ENCODE measurements around the gene ARL5A.

ARL5A gene

GRCh38 chr2:151840216-151841046 lies 12.2 kb upstream of the ARL5A start:
- no peak overlapping the region for H3K27ac ChIP-seq
- no peak for TF ChIP-seq ZFX (IDR thresholded peaks at IDR 0.05; ENCODE audit: borderline replicate concordance)
- TF ChIP-seq CTCF (IDR thresholded peaks at IDR 0.05) = no peak

- no peak overlapping the region for H3K27ac ChIP-seq
- TF ChIP-seq ZFX (IDR thresholded peaks at IDR 0.05; ENCODE audit: borderline replicate concordance) = no peak
- no peak for TF ChIP-seq CTCF (IDR thresholded peaks at IDR 0.05)
Measured at GRCh38 chr2:151837926-151838325, 9.7 kb upstream of the ARL5A start.

- H3K27ac ChIP-seq = no peak overlapping the region
- no peak for TF ChIP-seq CTCF (IDR thresholded peaks at IDR 0.05)
- no peak for TF ChIP-seq ZFX (IDR thresholded peaks at IDR 0.05; ENCODE audit: borderline replicate concordance)
Measured at GRCh38 chr2:151833984-151834383, 5.8 kb upstream of the ARL5A start.

GRCh38 chr2:151830961-151831360 lies 2.7 kb upstream of the ARL5A start:
- no peak overlapping the region for H3K27ac ChIP-seq
- no peak for TF ChIP-seq ZFX (IDR thresholded peaks at IDR 0.05; ENCODE audit: borderline replicate concordance)
- TF ChIP-seq CTCF (IDR thresholded peaks at IDR 0.05) = no peak

- H3K27ac ChIP-seq = no peak overlapping the region
- no peak for TF ChIP-seq CTCF (IDR thresholded peaks at IDR 0.05)
- TF ChIP-seq ZFX (IDR thresholded peaks at IDR 0.05; ENCODE audit: borderline replicate concordance) = no peak
Measured at GRCh38 chr2:151828890-151829324, 686 bp upstream of the ARL5A start.

- TF ChIP-seq CTCF (IDR thresholded peaks at IDR 0.05) (no peak), ZFX (IDR thresholded peaks at IDR 0.05; ENCODE audit: borderline replicate concordance) (no peak)
- H3K27ac ChIP-seq = peak overlapping the region; percentile 50; the same call in 1 of the 2 replicates
Measured at GRCh38 chr2:151827564-151828142, 568 bp downstream of the ARL5A start.

- TF ChIP-seq CTCF (IDR thresholded peaks at IDR 0.05) (no peak), ZFX (IDR thresholded peaks at IDR 0.05; ENCODE audit: borderline replicate concordance) (no peak)
- no peak overlapping the region for H3K27ac ChIP-seq
Measured at GRCh38 chr2:151826737-151827157, 1.5 kb downstream of the ARL5A start.

Measured in 22Rv1 (cell line).